K562 (cell line): ENCODE data around the gene C2CD4D. TPM values are rescaled to one million over a fixed set of nuclear protein-coding genes. Genes with fewer than 3 reads are reported as not detected.

Experiments
- CBFB ChIP-seq: sonication (generic); formaldehyde crosslinking; IDR thresholded peaks from 2 replicates; pipeline ENCODE4 v1.4.0; 2020; ENCODE audit warnings: mild to moderate bottlenecking, missing genetic modification reagents
- CREM ChIP-seq: IDR thresholded peaks from 2 replicates; pipeline ENCODE4 v1.6.1; 2014; ENCODE audit warnings: antibody characterized with exemption, low read depth
- CSDE1 ChIP-seq, 2 experiments: fragments of 450-650 bp; IDR thresholded peaks; 2 replicates each; pipeline ENCODE4 v1.6.1; 2016; ENCODE audit warnings: mild to moderate bottlenecking in 1 of 2
- EZH2 ChIP-seq: IDR thresholded peaks from 2 replicates; pipeline ENCODE4 v1.6.1; 2012; ENCODE audit warnings: low read depth, mild to moderate bottlenecking, inconsistent platforms, low read length, borderline replicate concordance
- FOXA3 ChIP-seq, 2 experiments: fragments of 450-650 bp in 1 of 2; sonication (generic) in 1 of 2; formaldehyde crosslinking; IDR thresholded peaks in 1 of 2; conservative IDR thresholded peaks in 1 of 2; 2 replicates each; pipeline versions ENCODE4 v1.4.0 to v1.8.0; 2020 to 2022; ENCODE audit warnings: mild to moderate bottlenecking in 2 of 2, missing genetic modification reagents in 1 of 2
- GATA2 ChIP-seq: sonication (generic); formaldehyde crosslinking; IDR thresholded peaks from 2 replicates; pipeline ENCODE4 v1.4.0; 2020; ENCODE audit warnings: mild to moderate bottlenecking, missing genetic modification reagents
- HDAC3 ChIP-seq: fragments of 450-650 bp; IDR thresholded peaks from 2 replicates; pipeline ENCODE4 v1.6.1; 2018; ENCODE audit warnings: borderline replicate concordance, mild to moderate bottlenecking, moderate library complexity; ENCODE audit not compliant: partially characterized antibody
- HOXB6 ChIP-seq: fragments of 250-450 bp; sonication (Bioruptor Pico); IDR thresholded peaks from 2 replicates; pipeline ENCODE4 v1.5.1; 2022; ENCODE audit warnings: mild to moderate bottlenecking, borderline replicate concordance
- JUN ChIP-seq, 2 experiments: sonication (generic) in 1 of 2; formaldehyde crosslinking in 1 of 2; IDR thresholded peaks; 2 replicates each; pipeline versions ENCODE4 v1.6.1 to v1.8.0; 2012 to 2022; ENCODE audit warnings: borderline replicate concordance in 2 of 2, mild to moderate bottlenecking in 2 of 2, improper control_type of control experiment in 1 of 2, low read depth in 1 of 2, low read length in 1 of 2, missing genetic modification reagents in 1 of 2
- MCM7 ChIP-seq, 2 experiments: fragments of 450-650 bp; IDR thresholded peaks; 2 replicates each; pipeline ENCODE4 v1.6.1; 2016 to 2018
- NELFE ChIP-seq: IDR thresholded peaks from 2 replicates; pipeline ENCODE4 v1.6.1; 2011; ENCODE audit warnings: mild to moderate bottlenecking; ENCODE audit not compliant: insufficient read depth, insufficient read length
- TCFL5 ChIP-seq: fragments of 250-450 bp; sonication (Bioruptor Pico); conservative IDR thresholded peaks from 2 replicates; pipeline ENCODE4 v1.6.1; 2021; ENCODE audit warnings: mild to moderate bottlenecking, moderate library complexity, matching md5 sums
- TFAM ChIP-seq: fragments of 250-450 bp; sonication (Bioruptor Pico); conservative IDR thresholded peaks from 2 replicates; pipeline ENCODE4 v1.5.0; 2021; ENCODE audit warnings: mild to moderate bottlenecking, moderate library complexity
- ZNF12 ChIP-seq: sonication (generic); formaldehyde crosslinking; IDR thresholded peaks from 2 replicates; pipeline ENCODE4 v1.4.0; 2020; ENCODE audit warnings: mild to moderate bottlenecking, missing genetic modification reagents
- ZNF146 ChIP-seq: IDR thresholded peaks from one replicate; pipeline ENCODE4 v1.6.1; 2018; ENCODE audit warnings: missing compliant biosample characterization; ENCODE audit not compliant: unreplicated experiment
- polyA plus RNA-seq, 8 experiments: library from polyadenylated mRNA; depleted of rRNA in 4 of 8; stranded (reverse) in 5 of 8; unstranded in 3 of 8; fragments of >200 nt; fragmentation: Nextera tagmentation in 2 of 8; fragmentation: Illumina TruSeq in 1 of 8; extraction: Ambion mirVana in 2 of 8; extraction: Trizol in 1 of 8; gene quantifications; 2 replicates each; pipeline versions ENCODE4 v1.2.1 to v1.2.3, GENCODE V29; 2011 to 2014; ENCODE audit warnings: inconsistent platforms in 1 of 8, missing spikeins in 1 of 8
- total RNA-seq, 7 experiments: library from RNA; depleted of rRNA in 6 of 7; stranded (reverse); fragments of >200 nt in 6 of 7; fragmentation: Illumina TruSeq in 2 of 7; extraction: Trizol in 2 of 7; gene quantifications; 2 replicates each; pipeline versions ENCODE4 v1.2.1 to v1.2.3, GENCODE V29; 2011 to 2021; ENCODE audit warnings: low replicate concordance in 1 of 7
- TF ChIP-seq, protein P1 (sequence below), 2 experiments: IDR thresholded peaks; 2 replicates each; pipeline ENCODE4 v1.6.1; 2011; ENCODE audit warnings: borderline replicate concordance in 1 of 2, control low read depth in 1 of 2, low read depth in 1 of 2, low read length in 1 of 2, mild to moderate bottlenecking in 1 of 2, mixed read lengths in 1 of 2, moderate library complexity in 1 of 2; ENCODE audit not compliant: insufficient read depth in 1 of 2, insufficient read length in 1 of 2, poor library complexity in 1 of 2, severe bottlenecking in 1 of 2; ENCODE audit errors: extremely low read depth in 1 of 2
- TF ChIP-seq, protein P2 (sequence below): fragments of 450-650 bp; IDR thresholded peaks from 2 replicates; pipeline ENCODE4 v1.6.1; 2017; ENCODE audit warnings: antibody characterized with exemption, mild to moderate bottlenecking
- TF ChIP-seq, protein P3 (sequence below): sonication (generic); formaldehyde crosslinking; IDR thresholded peaks from 2 replicates; pipeline ENCODE4 v1.9.0; 2022; ENCODE audit warnings: mild to moderate bottlenecking, missing genetic modification reagents
- TF ChIP-seq, protein P4 (sequence below): fragments of 450-650 bp; IDR thresholded peaks from 2 replicates; pipeline ENCODE4 v1.6.1; 2016; ENCODE audit warnings: borderline replicate concordance

The C2CD4D gene
- total and polyA plus RNA-seq, 9 of the 15 experiments (the other 6 are each of a cell fraction or from before 2014, with no cell fraction given), result not detected

DNA sequence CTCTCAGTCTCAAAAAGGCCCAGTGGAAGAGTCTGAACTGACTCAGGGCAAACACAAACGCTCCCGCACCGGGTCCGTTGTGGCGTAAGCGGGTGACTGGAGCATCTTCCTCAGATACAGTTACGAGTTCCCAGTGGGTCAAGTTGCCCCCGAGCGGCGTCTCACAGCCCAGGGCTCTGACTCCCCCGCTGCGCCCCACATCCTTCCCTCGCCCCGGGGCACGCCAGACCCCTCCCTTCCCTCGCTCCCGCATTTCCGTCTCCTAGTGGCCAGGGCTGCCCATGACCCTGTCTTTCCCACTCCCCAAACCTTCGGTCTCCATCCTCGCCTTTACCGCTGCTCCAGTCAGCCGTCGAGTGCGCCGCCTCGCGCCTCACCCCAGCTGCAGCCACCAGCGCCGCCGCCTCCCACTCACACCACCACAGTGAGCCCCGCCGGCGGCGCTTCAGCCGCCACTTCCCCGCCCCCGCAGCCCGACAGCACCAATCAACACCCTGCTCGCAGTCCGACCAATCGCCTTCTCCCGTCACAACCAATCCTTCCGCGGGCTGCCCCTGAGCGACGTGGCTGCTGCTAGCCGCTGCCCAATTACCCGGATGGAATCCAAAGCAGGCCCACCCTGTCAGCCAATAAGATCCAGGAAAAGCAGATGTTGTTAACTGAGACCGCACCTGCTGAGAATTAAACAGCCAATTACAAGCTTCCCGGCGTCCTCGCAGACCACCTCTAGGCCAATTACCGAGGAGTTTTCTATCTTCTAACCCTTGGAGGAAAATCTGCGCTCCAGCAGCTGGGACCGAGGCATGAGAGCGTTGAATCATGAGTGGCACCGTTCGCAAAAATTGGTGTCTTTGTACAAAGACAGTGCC is 49.3 kb downstream of the C2CD4D start, which contains the start of gene TDRKH (continued):
- TF ChIP-seq, protein P1, sequence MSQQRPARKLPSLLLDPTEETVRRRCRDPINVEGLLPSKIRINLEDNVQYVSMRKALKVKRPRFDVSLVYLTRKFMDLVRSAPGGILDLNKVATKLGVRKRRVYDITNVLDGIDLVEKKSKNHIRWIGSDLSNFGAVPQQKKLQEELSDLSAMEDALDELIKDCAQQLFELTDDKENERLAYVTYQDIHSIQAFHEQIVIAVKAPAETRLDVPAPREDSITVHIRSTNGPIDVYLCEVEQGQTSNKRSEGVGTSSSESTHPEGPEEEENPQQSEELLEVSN (IDR thresholded peaks at IDR 0.05; ENCODE audit: borderline replicate concordance in 1 of 2, extremely low read depth in 1 of 2, insufficient read depth in 1 of 2, insufficient read length in 1 of 2, low read depth in 1 of 2, low read length in 1 of 2, poor library complexity in 1 of 2, severe bottlenecking in 1 of 2), result peak; percentile 98 to 99
- no peak for TF ChIP-seq HDAC3
- no peak for TF ChIP-seq TCFL5 (CRISPR knock-in tag)
- no peak for TF ChIP-seq TFAM (CRISPR knock-in tag)
- no peak for TF ChIP-seq GATA2 (CRISPR knock-in tag)
- TF ChIP-seq, protein P2, sequence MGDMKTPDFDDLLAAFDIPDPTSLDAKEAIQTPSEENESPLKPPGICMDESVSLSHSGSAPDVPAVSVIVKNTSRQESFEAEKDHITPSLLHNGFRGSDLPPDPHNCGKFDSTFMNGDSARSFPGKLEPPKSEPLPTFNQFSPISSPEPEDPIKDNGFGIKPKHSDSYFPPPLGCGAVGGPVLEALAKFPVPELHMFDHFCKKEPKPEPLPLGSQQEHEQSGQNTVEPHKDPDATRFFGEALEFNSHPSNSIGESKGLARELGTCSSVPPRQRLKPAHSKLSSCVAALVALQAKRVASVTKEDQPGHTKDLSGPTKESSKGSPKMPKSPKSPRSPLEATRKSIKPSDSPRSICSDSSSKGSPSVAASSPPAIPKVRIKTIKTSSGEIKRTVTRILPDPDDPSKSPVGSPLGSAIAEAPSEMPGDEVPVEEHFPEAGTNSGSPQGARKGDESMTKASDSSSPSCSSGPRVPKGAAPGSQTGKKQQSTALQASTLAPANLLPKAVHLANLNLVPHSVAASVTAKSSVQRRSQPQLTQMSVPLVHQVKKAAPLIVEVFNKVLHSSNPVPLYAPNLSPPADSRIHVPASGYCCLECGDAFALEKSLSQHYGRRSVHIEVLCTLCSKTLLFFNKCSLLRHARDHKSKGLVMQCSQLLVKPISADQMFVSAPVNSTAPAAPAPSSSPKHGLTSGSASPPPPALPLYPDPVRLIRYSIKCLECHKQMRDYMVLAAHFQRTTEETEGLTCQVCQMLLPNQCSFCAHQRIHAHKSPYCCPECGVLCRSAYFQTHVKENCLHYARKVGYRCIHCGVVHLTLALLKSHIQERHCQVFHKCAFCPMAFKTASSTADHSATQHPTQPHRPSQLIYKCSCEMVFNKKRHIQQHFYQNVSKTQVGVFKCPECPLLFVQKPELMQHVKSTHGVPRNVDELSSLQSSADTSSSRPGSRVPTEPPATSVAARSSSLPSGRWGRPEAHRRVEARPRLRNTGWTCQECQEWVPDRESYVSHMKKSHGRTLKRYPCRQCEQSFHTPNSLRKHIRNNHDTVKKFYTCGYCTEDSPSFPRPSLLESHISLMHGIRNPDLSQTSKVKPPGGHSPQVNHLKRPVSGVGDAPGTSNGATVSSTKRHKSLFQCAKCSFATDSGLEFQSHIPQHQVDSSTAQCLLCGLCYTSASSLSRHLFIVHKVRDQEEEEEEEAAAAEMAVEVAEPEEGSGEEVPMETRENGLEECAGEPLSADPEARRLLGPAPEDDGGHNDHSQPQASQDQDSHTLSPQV, result no peak
- peak; percentile 29; the same call in 1 of the 2 replicates for TF ChIP-seq CREM
- no peak for TF ChIP-seq NELFE
- no peak for TF ChIP-seq CBFB
- TF ChIP-seq FOXA3 (CRISPR knock-in tag; conservative IDR thresholded peaks at IDR 0.05 in 1 of 2, IDR thresholded peaks at IDR 0.05 in 1 of 2), result no peak
- TF ChIP-seq JUN (IDR thresholded peaks at IDR 0.05; ENCODE audit: borderline replicate concordance, low read depth, low read length), result no peak
- TF ChIP-seq JUN (CRISPR knock-in tag; IDR thresholded peaks at IDR 0.05; ENCODE audit: borderline replicate concordance), result 0 out of 2 replicates have a peak, but pooled peaks have one; percentile 80
- TF ChIP-seq ZNF146 (CRISPR knock-in tag), result peak; percentile 35
- TF ChIP-seq, protein P3, sequence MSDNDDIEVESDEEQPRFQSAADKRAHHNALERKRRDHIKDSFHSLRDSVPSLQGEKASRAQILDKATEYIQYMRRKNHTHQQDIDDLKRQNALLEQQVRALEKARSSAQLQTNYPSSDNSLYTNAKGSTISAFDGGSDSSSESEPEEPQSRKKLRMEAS, result peak; percentile 96
- TF ChIP-seq MCM7 (IDR thresholded peaks at IDR 0.05), result no peak
- TF ChIP-seq, protein P4, sequence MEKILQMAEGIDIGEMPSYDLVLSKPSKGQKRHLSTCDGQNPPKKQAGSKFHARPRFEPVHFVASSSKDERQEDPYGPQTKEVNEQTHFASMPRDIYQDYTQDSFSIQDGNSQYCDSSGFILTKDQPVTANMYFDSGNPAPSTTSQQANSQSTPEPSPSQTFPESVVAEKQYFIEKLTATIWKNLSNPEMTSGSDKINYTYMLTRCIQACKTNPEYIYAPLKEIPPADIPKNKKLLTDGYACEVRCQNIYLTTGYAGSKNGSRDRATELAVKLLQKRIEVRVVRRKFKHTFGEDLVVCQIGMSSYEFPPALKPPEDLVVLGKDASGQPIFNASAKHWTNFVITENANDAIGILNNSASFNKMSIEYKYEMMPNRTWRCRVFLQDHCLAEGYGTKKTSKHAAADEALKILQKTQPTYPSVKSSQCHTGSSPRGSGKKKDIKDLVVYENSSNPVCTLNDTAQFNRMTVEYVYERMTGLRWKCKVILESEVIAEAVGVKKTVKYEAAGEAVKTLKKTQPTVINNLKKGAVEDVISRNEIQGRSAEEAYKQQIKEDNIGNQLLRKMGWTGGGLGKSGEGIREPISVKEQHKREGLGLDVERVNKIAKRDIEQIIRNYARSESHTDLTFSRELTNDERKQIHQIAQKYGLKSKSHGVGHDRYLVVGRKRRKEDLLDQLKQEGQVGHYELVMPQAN, result peak; percentile 57; the same call in 1 of the 2 replicates
- TF ChIP-seq HOXB6 (CRISPR knock-in tag), result no peak
- 0 out of 2 replicates have a peak, but pooled peaks have one; percentile 48 for TF ChIP-seq ZNF12 (CRISPR knock-in tag)
- no peak for TF ChIP-seq CSDE1 (IDR thresholded peaks at IDR 0.05)
- TF ChIP-seq EZH2, result no peak
